Measurements from ENCODE around the gene ITSN1. TPM values are rescaled to one million over a fixed set of nuclear protein-coding genes. Genes with fewer than 3 reads are reported as not detected.
A peak's percentile ranks its signal among the peaks of the same experiment; 100 is the strongest.

Gene ITSN1
- total RNA-seq, 2 experiments from 2014 or later: 5.7 to 7.3 TPM

GRCh38 chr21:33893917-33894316 is 251.6 kb downstream of the ITSN1 start:
- Mint-ChIP-seq H3K9me3 (ENCODE audit: low read depth) (no peaks in the 10 kb centered on the region), H3K36me3 (ENCODE audit: low read depth) (no peaks in the 10 kb centered on the region), H3K4me3 (no peak overlapping the region), H3K4me1 (peaks cover 14% of the 10 kb centered on the region), H3K27ac (no peak overlapping the region), H3K27me3 (peaks cover 6% of the 10 kb centered on the region)
- POLR2A ChIA-PET: no interaction called here
- CTCF ChIA-PET: interaction anchor here (0.8 to 1.0 kb wide), 2 partner anchors 10 to 12 kb away, joined by 3 read pairs; no protein-coding TSS in a partner anchor
- intact Hi-C loops (cut with DNase I, micrococcal nuclease): loop anchor here (1.0 to 10.0 kb wide), 2 partner anchors 249 to 252 kb away; partner anchors contain the start of genes ITSN1 (in 2 of the 2) and CRYZL1 (in 1 of the 2)
- ATAC-seq (no peak), DNase-seq (no peak)

GRCh38 chr21:33894736-33895288 is 252.5 kb downstream of the ITSN1 start:
- peaks cover 14% of the 10 kb centered on the region for H3K4me1 Mint-ChIP-seq
- CTCF ChIA-PET: interaction anchor here (0.6 to 1.0 kb wide), 4 partner anchors 29 to 206 kb away, joined by 3 to 4 read pairs (median 3); no protein-coding TSS in a partner anchor

GRCh38 chr21:33895356-33895755 is 253.1 kb downstream of the ITSN1 start:
- Mint-ChIP-seq H3K27me3 (peaks cover 6% of the 10 kb centered on the region), H3K4me3 (peak overlapping the region; percentile 10), H3K4me1 (peaks cover 14% of the 10 kb centered on the region), H3K9me3 (ENCODE audit: low read depth) (no peaks in the 10 kb centered on the region), H3K27ac (no peak overlapping the region), H3K36me3 (ENCODE audit: low read depth) (no peaks in the 10 kb centered on the region)
- POLR2A ChIA-PET: no interaction called here
- CTCF ChIA-PET: interaction anchor here (0.6 to 1.0 kb wide), 4 partner anchors 28 to 205 kb away, joined by 3 to 4 read pairs (median 3); no protein-coding TSS in a partner anchor
- DNase-seq (no peak), ATAC-seq (no peak)
- intact Hi-C loops (cut with DNase I, micrococcal nuclease): loop anchor here in 1 of 2 experiments (10.0 kb wide), 1 partner anchor 251 kb away; the partner anchor contains the start of genes CRYZL1 and ITSN1

More at GRCh38 chr21:33894736-33895288, 252.5 kb downstream of the ITSN1 start:
- Mint-ChIP-seq H3K27me3 (peaks cover 6% of the 10 kb centered on the region), H3K4me3 (peak overlapping the region; percentile 41), H3K36me3 (ENCODE audit: low read depth) (no peaks in the 10 kb centered on the region), H3K9me3 (ENCODE audit: low read depth) (no peaks in the 10 kb centered on the region), H3K27ac (peak overlapping the region; percentile 64)
- peak; percentile 99 for ATAC-seq
- intact Hi-C loops (cut with DNase I, micrococcal nuclease): loop anchor here (1.0 to 10.0 kb wide), 2 partner anchors 250 to 253 kb away; partner anchors contain the start of genes ITSN1 (in 2 of the 2) and CRYZL1 (in 1 of the 2)
- POLR2A ChIA-PET: interaction anchor here (0.5 to 0.8 kb wide), 2 partner anchors 43 to 453 kb away, joined by 3 read pairs; no protein-coding TSS in a partner anchor
- DNase-seq: peak; percentile 87

GRCh38 chr21:33896691-33897090 is 254.4 kb downstream of the ITSN1 start:
- peaks cover 6% of the 10 kb centered on the region for H3K27me3 Mint-ChIP-seq
- peaks cover 5% of the 10 kb centered on the region for H3K36me3 Mint-ChIP-seq (ENCODE audit: low read depth)
- H3K9me3 Mint-ChIP-seq (ENCODE audit: low read depth): no peaks in the 10 kb centered on the region
- H3K4me3 Mint-ChIP-seq: no peak overlapping the region
- ChIA-PET POLR2A (no interaction called here), CTCF (interaction anchor here (0.5 to 1.4 kb wide), 6 partner anchors 15 to 78 kb away, joined by 3 read pairs; partner anchors contain the start of gene ATP5PO)
- H3K4me1 Mint-ChIP-seq: peaks cover 14% of the 10 kb centered on the region
- ATAC-seq (no peak), DNase-seq (no peak)
- no peak overlapping the region for H3K27ac Mint-ChIP-seq
- intact Hi-C loops (cut with DNase I, micrococcal nuclease): loop anchor here in 1 of 2 experiments (10.0 kb wide), 1 partner anchor 252 kb away; the partner anchor contains the start of genes CRYZL1 and ITSN1

- Mint-ChIP-seq H3K9me3 (ENCODE audit: low read depth) (no peaks in the 10 kb centered on the region), H3K4me1 (peaks cover 14% of the 10 kb centered on the region), H3K36me3 (ENCODE audit: low read depth) (peaks cover 9% of the 10 kb centered on the region), H3K27ac (no peak overlapping the region), H3K27me3 (peaks cover 6% of the 10 kb centered on the region), H3K4me3 (no peak overlapping the region)
- DNase-seq (no peak), ATAC-seq (no peak)
- intact Hi-C loops (cut with DNase I, micrococcal nuclease): loop anchor here in 1 of 2 experiments (10.0 kb wide), 1 partner anchor 252 kb away; the partner anchor contains the start of genes CRYZL1 and ITSN1
- ChIA-PET CTCF (interaction anchor here (0.5 to 1.4 kb wide), 4 partner anchors 14 to 753 kb away, joined by 3 read pairs; no protein-coding TSS in a partner anchor), POLR2A (no interaction called here)
Measured at GRCh38 chr21:33897098-33897497, 254.8 kb downstream of the ITSN1 start.

GRCh38 chr21:33897739-33898138 is 255.4 kb downstream of the ITSN1 start:
- peaks cover 6% of the 10 kb centered on the region for H3K27me3 Mint-ChIP-seq
- H3K4me1 Mint-ChIP-seq: peaks cover 14% of the 10 kb centered on the region
- POLR2A ChIA-PET: no interaction called here
- H3K9me3 Mint-ChIP-seq (ENCODE audit: low read depth): no peaks in the 10 kb centered on the region
- DNase-seq: no peak
- no peak overlapping the region for H3K27ac Mint-ChIP-seq
- peaks cover 15% of the 10 kb centered on the region for H3K36me3 Mint-ChIP-seq (ENCODE audit: low read depth)
- CTCF ChIA-PET: interaction anchor here (0.5 to 1.0 kb wide), 2 partner anchors 32 to 754 kb away, joined by 3 read pairs; no protein-coding TSS in a partner anchor
- intact Hi-C loops (cut with DNase I, micrococcal nuclease): loop anchor here in 1 of 2 experiments (10.0 kb wide), 1 partner anchor 253 kb away; the partner anchor contains the start of genes CRYZL1 and ITSN1
- ATAC-seq: no peak
- H3K4me3 Mint-ChIP-seq: no peak overlapping the region

- H3K4me1 Mint-ChIP-seq: peaks cover 14% of the 10 kb centered on the region
- intact Hi-C loops (cut with DNase I, micrococcal nuclease): loop anchor here in 1 of 2 experiments (10.0 kb wide), 1 partner anchor 254 kb away; the partner anchor contains the start of genes CRYZL1 and ITSN1
- no peak for ATAC-seq
- CTCF ChIA-PET: interaction anchor here (0.5 to 1.2 kb wide), 2 partner anchors 247 to 273 kb away, joined by 3 read pairs; no protein-coding TSS in a partner anchor
- peaks cover 23% of the 10 kb centered on the region for H3K36me3 Mint-ChIP-seq (ENCODE audit: low read depth)
- POLR2A ChIA-PET: interaction anchor here (0.7 kb wide), 1 partner anchor 1742 kb away, joined by 3 read pairs; no protein-coding TSS in a partner anchor
- no peaks in the 10 kb centered on the region for H3K9me3 Mint-ChIP-seq (ENCODE audit: low read depth)
- H3K27ac Mint-ChIP-seq: no peak overlapping the region
- no peak overlapping the region for H3K4me3 Mint-ChIP-seq
- DNase-seq: no peak
- peaks cover 6% of the 10 kb centered on the region for H3K27me3 Mint-ChIP-seq
Measured at GRCh38 chr21:33898586-33898985, 256.3 kb downstream of the ITSN1 start.

GRCh38 chr21:33899199-33899598 is 256.9 kb downstream of the ITSN1 start:
- Mint-ChIP-seq H3K27me3 (peaks cover 6% of the 10 kb centered on the region), H3K27ac (no peak overlapping the region), H3K9me3 (ENCODE audit: low read depth) (no peaks in the 10 kb centered on the region), H3K36me3 (ENCODE audit: low read depth) (peaks cover 25% of the 10 kb centered on the region), H3K4me1 (peaks cover 13% of the 10 kb centered on the region), H3K4me3 (no peak overlapping the region)
- ChIA-PET CTCF (interaction anchor here (0.5 to 1.2 kb wide), 2 partner anchors 248 to 273 kb away, joined by 3 read pairs; no protein-coding TSS in a partner anchor), POLR2A (no interaction called here)
- ATAC-seq (no peak), DNase-seq (no peak)
- intact Hi-C loops (cut with DNase I, micrococcal nuclease): loop anchor here in 1 of 2 experiments (10.0 kb wide), 1 partner anchor 254 kb away; the partner anchor contains the start of genes CRYZL1 and ITSN1

GRCh38 chr21:33901412-33902288 is 259.3 kb downstream of the ITSN1 start:
- Mint-ChIP-seq H3K9me3 (ENCODE audit: low read depth) (no peaks in the 10 kb centered on the region), H3K4me1 (no peaks in the 10 kb centered on the region), H3K4me3 (no peak overlapping the region), H3K36me3 (ENCODE audit: low read depth) (peaks cover 44% of the 10 kb centered on the region), H3K27ac (no peak overlapping the region), H3K27me3 (no peaks in the 10 kb centered on the region)
- POLR2A ChIA-PET: no interaction called here
- CTCF ChIA-PET: interaction anchor here (0.7 to 1.2 kb wide), 4 partner anchors 9 to 1377 kb away, joined by 3 to 4 read pairs (median 3); no protein-coding TSS in a partner anchor
- intact Hi-C loops (cut with DNase I, micrococcal nuclease): no loop called here
- peak; percentile 81 for ATAC-seq
- DNase-seq: peak; percentile 48

GRCh38 chr21:33902349-33902748 is 260.0 kb downstream of the ITSN1 start:
- no peak overlapping the region for H3K27ac Mint-ChIP-seq
- no peaks in the 10 kb centered on the region for H3K4me1 Mint-ChIP-seq
- ChIA-PET POLR2A (no interaction called here), CTCF (interaction anchor here (1.2 kb wide), 1 partner anchor 445 kb away, joined by 3 read pairs; no protein-coding TSS in a partner anchor)
- DNase-seq (no peak), ATAC-seq (no peak)
- no peak overlapping the region for H3K4me3 Mint-ChIP-seq
- H3K9me3 Mint-ChIP-seq (ENCODE audit: low read depth): no peaks in the 10 kb centered on the region
- no peaks in the 10 kb centered on the region for H3K27me3 Mint-ChIP-seq
- intact Hi-C loops (cut with DNase I, micrococcal nuclease): no loop called here
- H3K36me3 Mint-ChIP-seq (ENCODE audit: low read depth): peaks cover 51% of the 10 kb centered on the region
